Bone marrow (tissue), 2 donors: Measurements from ENCODE around the gene TENM3.

Experiments
- DNase-seq, 2 donors: peaks; one replicate each; lab custom pipeline; 2025; lab: John Stamatoyannopoulos, UW

TENM3 gene

GRCh38 chr4:182453830-182454229 is 210.6 kb downstream of the TENM3 start:
- no peak for DNase-seq

DNA sequence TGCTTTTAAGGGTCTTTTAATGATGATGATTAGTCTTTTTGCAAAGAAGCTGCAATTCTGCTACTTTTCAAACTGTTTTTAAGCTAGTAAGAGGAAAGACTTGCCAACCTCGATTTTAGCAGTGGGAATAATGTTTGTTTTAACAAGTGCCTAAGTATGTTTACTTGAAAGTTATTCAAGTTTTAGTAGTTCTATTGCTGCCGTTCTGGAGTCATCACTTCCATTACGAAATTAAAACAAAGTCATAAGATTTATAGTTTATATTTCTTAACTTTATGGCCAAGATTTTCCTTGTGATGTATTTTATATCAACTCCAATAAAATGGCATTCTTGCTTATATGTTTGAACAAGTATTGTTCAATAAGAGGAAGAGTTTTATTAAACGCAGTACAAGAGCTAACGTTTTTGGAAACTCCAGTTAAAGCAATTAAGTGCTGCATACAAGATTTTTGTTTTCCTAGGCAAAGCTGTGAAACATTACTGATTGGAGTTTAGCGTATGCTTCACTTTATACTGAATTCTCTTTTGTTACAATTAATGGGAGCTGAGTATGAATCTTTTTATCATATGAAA is 211.3 kb downstream of the TENM3 start:
- DNase-seq, result no peak

DNA sequence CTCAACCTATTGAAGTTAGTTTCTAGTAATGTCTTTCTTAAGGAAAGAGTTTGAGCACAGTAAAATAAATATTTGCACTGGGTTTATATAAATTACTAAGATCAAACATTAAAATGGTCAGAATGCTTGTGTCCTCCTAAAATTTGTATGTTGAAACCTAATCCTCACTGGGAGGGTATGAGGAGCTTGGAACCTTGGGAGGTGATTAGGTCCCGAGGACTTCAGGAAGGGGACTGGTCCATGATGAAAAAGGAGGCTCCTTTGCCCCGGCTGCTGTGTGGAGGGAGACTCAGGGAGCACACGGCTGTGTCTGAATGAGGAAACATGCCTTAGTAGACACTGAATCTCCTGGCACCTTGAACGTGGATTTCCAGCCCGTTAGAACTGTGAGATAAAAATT is 221.9 kb downstream of the TENM3 start:
- DNase-seq, result no peak

DNA sequence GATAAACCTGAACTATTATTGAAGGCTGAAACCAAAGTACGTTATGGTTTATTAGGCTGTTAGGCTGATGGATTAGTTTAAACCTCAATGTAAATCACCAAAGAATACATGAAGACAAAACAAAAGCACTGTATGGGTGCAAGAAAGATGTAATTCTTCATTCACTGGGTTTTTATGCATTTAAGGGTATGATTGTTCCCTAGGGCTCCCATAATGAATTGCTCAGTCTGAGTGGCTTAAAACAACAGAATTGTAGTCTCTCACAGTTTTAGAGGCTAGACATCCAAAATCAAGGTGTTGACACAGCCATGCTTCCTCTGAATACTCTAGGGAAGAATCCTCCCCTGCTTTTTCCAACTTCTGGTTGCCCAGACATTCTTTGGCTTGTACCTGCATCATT is 222.8 kb downstream of the TENM3 start:
- no peak for DNase-seq

- no peak for DNase-seq
Observed at GRCh38 chr4:182470215-182470614, 227.0 kb downstream of the TENM3 start.

GRCh38 chr4:182475539-182475938 is 232.3 kb downstream of the TENM3 start:
- DNase-seq, result no peak

DNA sequence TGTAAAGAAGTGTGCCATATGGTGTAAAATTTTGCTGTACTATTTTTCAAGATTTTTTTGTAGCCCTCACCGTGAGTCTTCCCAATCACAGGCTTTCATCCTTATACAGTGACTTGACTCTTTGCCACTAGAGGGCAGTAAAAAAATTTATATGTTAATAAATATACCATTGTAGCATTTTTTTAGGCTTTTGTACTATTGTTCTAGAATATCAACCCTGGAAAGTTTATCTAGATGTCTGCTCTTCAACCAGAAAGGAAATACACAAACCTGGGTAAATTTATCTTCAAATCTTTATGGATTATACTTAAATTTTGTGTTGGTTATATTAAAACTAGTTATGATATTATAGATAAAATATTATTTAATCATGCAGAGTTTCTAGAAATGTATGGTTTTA is 235.3 kb downstream of the TENM3 start:
- DNase-seq, result peak in 1 of 2 donors; percentile 25

- no peak for DNase-seq
Observed at GRCh38 chr4:182483685-182484084, 240.5 kb downstream of the TENM3 start.

DNA sequence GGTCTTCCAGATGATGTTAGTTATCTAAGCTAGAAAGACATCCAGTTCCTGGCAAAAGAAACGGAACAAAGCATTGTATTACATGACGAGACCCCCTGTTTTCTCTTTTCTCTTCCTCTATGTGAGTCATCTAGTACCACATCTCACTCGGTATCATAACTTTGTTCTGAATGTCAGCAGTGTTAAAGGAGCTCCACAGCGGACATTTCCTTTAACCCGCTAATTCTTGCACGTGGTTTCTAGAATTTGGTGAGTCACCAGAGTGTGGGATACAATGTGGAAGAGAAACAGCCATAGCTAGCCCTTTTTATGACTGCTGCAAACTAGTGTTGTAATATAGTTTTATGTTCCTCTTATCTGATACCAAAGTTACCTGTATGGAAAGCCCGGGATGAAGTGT is 243.7 kb downstream of the TENM3 start:
- DNase-seq, result no peak

GRCh38 chr4:182488896-182489295 is 245.7 kb downstream of the TENM3 start:
- DNase-seq, result no peak

GRCh38 chr4:182489607-182490006 is 246.4 kb downstream of the TENM3 start:
- no peak for DNase-seq

GRCh38 chr4:182491719-182492118 is 248.5 kb downstream of the TENM3 start:
- DNase-seq, result no peak

DNA sequence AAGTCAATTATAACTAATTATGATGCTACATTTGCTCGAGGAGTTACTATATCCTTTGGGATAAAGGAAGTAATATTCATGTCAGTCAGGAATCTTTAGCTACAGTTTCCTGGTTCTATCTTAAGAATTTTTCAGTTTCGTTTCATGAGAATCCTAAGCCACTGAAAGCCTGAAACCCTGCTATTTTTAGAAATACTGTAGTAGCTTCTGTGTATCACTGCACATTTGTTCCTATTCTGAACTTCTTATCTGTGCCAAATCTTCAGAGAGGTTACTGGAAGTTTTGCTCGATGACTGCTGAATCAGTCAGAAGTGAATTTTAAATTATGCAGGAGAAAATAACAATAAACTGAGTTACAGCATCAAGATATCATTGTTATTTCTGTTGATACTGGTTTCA is 249.2 kb downstream of the TENM3 start:
- DNase-seq, result no peak

DNA sequence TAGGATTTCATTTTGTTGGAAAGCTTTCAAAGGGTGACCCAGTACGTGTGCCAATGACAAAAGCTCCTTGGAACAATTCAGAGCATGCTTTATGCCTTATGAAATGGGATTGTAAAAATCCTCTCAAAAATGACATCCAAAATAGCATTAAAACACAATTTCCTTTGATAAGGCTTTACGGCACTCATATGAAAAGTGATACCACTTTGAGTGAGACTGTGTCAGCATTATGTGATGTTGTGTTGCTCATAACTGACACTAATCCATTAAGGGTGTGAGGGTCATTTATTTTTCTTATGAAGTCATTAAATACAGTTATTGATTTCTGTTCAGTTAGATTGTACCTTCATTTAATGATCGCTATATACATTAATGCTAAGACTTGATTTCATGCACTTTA is 250.2 kb downstream of the TENM3 start:
- no peak for DNase-seq

- DNase-seq, result no peak
Observed at GRCh38 chr4:182494103-182494502, 250.9 kb downstream of the TENM3 start.

DNA sequence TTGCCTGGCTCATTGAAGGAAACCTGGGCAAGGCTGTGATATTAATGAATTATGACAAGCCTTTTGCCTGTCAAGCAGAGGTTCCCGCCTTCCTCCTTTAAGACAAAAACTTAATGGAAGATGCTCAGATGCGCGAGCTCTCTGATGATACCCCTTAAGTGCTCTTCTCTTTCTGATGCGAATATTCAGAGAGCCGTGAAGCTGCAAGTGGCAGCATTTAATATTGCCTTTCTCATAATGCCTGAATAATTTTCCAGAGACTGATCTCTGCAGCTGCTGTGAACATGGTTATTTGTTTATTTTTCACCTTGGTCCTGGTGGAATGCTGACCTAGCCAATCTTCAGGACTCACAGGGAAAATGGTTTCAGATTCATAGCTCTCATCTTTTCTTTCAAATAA is 251.8 kb downstream of the TENM3 start:
- DNase-seq, result no peak

- no peak for DNase-seq
Observed at GRCh38 chr4:182495645-182496385, 252.6 kb downstream of the TENM3 start.

GRCh38 chr4:182496408-182496807 is 253.2 kb downstream of the TENM3 start:
- no peak for DNase-seq

- DNase-seq, result no peak
Observed at GRCh38 chr4:182502064-182502463, 258.9 kb downstream of the TENM3 start.

DNA sequence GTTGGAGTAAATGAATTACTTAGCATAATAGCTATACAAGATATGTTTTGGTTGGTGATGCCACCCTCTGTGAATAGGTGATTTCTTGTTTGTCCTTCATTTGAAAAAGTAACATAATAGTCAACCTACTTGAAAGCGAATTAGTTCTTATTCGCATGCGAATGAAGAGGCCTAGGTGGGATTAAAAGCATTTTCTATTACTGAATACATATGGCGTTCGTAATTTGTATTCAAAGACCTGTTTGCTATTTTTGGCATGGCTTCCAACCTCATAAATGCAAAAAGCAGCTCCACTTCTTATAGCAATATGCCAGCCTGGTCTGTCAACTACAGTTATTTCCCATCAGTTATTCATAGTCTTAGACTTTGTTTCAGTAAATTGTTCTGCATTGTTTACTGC is 261.3 kb downstream of the TENM3 start:
- DNase-seq, result no peak

DNA sequence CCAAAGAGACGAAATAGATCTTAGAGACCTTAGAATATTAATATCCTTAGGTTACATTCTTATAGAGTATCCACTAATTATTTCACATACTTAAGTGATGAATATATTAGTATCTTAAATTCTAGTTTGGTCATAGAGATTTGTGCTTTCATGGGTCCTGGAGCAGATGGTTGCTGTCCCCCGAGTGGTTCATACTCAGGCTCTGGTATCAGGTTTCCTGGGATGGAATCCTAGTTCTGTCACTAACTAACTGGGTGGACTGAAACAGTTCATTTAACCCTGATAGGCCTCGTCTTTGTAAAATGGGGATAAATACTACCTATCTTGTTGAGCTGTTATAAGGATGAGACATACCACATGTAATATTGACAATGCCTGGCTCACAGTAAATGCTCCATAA is 264.6 kb downstream of the TENM3 start:
- no peak for DNase-seq

DNA sequence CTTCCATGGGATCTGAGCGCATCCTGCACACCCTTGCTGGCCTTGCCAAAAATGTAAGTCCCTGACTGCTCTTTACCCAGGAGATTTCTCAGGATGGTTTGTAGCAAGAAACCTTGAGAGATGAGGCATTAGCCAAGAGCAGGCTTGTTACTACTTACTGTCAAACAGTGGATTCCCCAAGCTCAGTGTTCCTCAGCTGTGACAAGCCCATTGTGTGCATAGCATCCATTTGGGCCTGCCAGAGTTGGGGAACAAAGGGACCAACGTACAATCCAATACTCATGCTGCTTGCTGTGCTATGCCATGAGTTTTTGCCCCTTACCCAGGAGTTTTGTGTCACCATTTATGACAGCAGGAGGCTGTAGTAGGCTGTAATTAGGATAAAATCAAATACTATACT is 267.6 kb downstream of the TENM3 start:
- DNase-seq, result no peak

DNA sequence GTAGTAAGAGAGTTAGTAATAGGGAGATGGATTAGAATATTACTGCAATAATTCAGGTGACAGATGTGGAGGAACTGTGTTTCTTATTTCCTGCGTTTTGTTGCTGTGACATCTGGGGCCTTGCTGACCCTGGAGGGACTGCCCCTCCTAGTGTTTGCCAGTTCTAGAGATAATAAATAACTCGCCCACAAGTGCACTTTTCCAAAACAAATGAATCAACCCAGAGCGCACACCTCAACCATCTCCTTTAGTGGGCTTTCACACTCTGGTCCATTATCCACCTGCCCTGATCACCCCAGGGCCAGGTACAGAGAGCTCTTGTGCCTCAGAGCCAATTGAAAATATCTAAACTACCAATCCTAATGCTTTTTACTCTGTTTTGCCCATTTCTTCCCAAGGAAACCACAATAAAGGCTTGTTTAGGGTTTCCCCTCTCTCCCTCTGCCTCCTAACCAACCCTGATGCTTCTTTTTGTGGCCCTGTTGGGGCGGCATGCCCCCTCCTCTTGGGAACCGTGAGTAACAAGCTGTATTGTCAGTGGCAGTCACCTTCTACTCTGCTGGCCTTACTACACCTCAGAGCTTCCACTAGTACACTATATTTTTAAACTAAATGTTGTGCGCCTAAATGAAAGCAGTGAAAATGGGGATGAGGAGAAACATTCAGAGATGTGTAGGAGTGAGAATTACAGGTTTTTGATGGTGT is 270.5 kb downstream of the TENM3 start:
- no peak for DNase-seq
